ENCODE data around the gene TADA2A. TPM values are rescaled to one million over a fixed set of nuclear protein-coding genes. Genes with fewer than 3 reads are reported as not detected.

TADA2A gene
- total and polyA plus RNA-seq, 2 of the 8 experiments (the other 6 are each of a cell fraction or from before 2014, with no cell fraction given), result 8.4 to 18.5 TPM

GRCh38 chr17:37361543-37361942 is 45.1 kb upstream of the TADA2A start (continued):
- TF ChIP-seq EP300 (IDR thresholded peaks at IDR 0.05; ENCODE audit: borderline replicate concordance in 1 of 2, low read depth in 2 of 2, low read length in 2 of 2), result no peak
- TF ChIP-seq SIRT6 (IDR thresholded peaks at IDR 0.05; ENCODE audit: low read length), result no peak
- no peak for TF ChIP-seq USF2 (IDR thresholded peaks at IDR 0.05; ENCODE audit: low read length)
- no peak for TF ChIP-seq SUZ12 (IDR thresholded peaks at IDR 0.05; ENCODE audit: low read length)
- no peak for TF ChIP-seq EZH2 (IDR thresholded peaks at IDR 0.05; ENCODE audit: low read depth, low read length, severe bottlenecking)
